ENCODE results near the gene LTB4R2. TPM values are rescaled to one million over a fixed set of nuclear protein-coding genes. Genes with fewer than 3 reads are reported as not detected.
A peak's percentile ranks its signal among the peaks of the same experiment; 100 is the strongest.

LTB4R2 gene
- total RNA-seq, 1 donor = 3.5 TPM

- H3K4me3 ChIP-seq (ENCODE audit: low read depth, low read length) = peak overlapping the region; percentile 97
- no peak for TF ChIP-seq CTCF (IDR thresholded peaks at IDR 0.05; ENCODE audit: insufficient read depth, low read length)
- DNase-seq (ENCODE audit: low read depth) = no peak
Measured at GRCh38 chr14:24270537-24271133, 39.3 kb upstream of the LTB4R2 start.

GRCh38 chr14:24271134-24271833 is 38.7 kb upstream of the LTB4R2 start, which contains the start of gene RABGGTA:
Gene RABGGTA (minus strand): TSS chr14:24271597. CDS start chr14:24271115, 482 bp downstream.
- peak; percentile 73 for TF ChIP-seq CTCF (IDR thresholded peaks at IDR 0.05; ENCODE audit: insufficient read depth, low read length)
- DNase-seq (ENCODE audit: low read depth) = peak; percentile 85
- peak within 1 kb of the TSS; percentile 97 for H3K4me3 ChIP-seq (ENCODE audit: low read depth, low read length)

- no peak for DNase-seq (ENCODE audit: low read depth)
- H3K4me3 ChIP-seq (ENCODE audit: low read depth, low read length) = peak overlapping the region; percentile 97
- TF ChIP-seq CTCF (IDR thresholded peaks at IDR 0.05; ENCODE audit: insufficient read depth, low read length) = no peak
Measured at GRCh38 chr14:24271834-24272263, 38.1 kb upstream of the LTB4R2 start.

GRCh38 chr14:24272467-24272866 is 37.5 kb upstream of the LTB4R2 start:
- TF ChIP-seq CTCF (IDR thresholded peaks at IDR 0.05; ENCODE audit: insufficient read depth, low read length) = no peak
- DNase-seq (ENCODE audit: low read depth) = no peak
- H3K4me3 ChIP-seq (ENCODE audit: low read depth, low read length) = no peak overlapping the region

- DNase-seq (ENCODE audit: low read depth) = no peak
- no peak for TF ChIP-seq CTCF (IDR thresholded peaks at IDR 0.05; ENCODE audit: insufficient read depth, low read length)
- no peak overlapping the region for H3K4me3 ChIP-seq (ENCODE audit: low read depth, low read length)
Measured at GRCh38 chr14:24273422-24273998, 36.4 kb upstream of the LTB4R2 start.

- no peak for TF ChIP-seq CTCF (IDR thresholded peaks at IDR 0.05; ENCODE audit: insufficient read depth, low read length)
- DNase-seq (ENCODE audit: low read depth) = no peak
- H3K4me3 ChIP-seq (ENCODE audit: low read depth, low read length) = no peak overlapping the region
Measured at GRCh38 chr14:24274101-24274543, 35.8 kb upstream of the LTB4R2 start.

Data from fibroblast of the aortic adventitia (primary cell).